HepG2 (cell line): ENCODE measurements around the gene ENPP7. TPM values are rescaled to one million over a fixed set of nuclear protein-coding genes. Genes with fewer than 3 reads are reported as not detected.

ENCODE experiments used
- ATAC-seq: fragments of 200-7000 bp; cut with Tn5 transposase; 3 replicates; pipeline ENCODE4 v1.9.1; 2020; ENCODE audit warnings: mild to moderate bottlenecking, moderate library complexity
- BruUV-seq: library from RNA; stranded (reverse); fragments of 400-500 nt; replicated peaks from 2 replicates; lab custom pipeline; 2021; lab: Mats Ljungman, UMichigan
- CTCF ChIA-PET: fragments of 300-600 bp; formaldehyde crosslinking; extraction: SDS; loops from one replicate; lab custom pipeline; 2021; ENCODE audit warnings: low total read pairs, inconsistent platforms, low intra/inter-chr PET ratio; lab: Yijun Ruan, JAX
- POLR2A ChIA-PET: fragments of 350-600 bp; sonication (Branson Sonifier 250); formaldehyde crosslinking; loops from one replicate; lab custom pipeline; 2020; ENCODE audit warnings: antibody characterized with exemption, inconsistent platforms; lab: Yijun Ruan, JAX
- DNase-seq: peaks from one replicate; pipeline ENCODE4 v3.0.0-alpha.2; 2015; ENCODE audit warnings: low spot score
- FAIRE-seq: peaks from 3 replicates; lab custom pipeline; 2011; peaks lifted over from hg19 to GRCh38; lab: Jason Lieb, UNC
- H2AFZ ChIP-seq: one replicate; pipeline ENCODE4 v1.6.1; 2011; ENCODE audit warnings: low read length, inconsistent platforms
- H3K27ac ChIP-seq: fragments of 300-600 bp; 3 replicates; pipeline ENCODE4 v1.8.0; 2011; ENCODE audit warnings: mixed run types, mild to moderate bottlenecking, mixed read lengths, low read length, inconsistent platforms; ENCODE audit not compliant: insufficient read depth; ENCODE audit errors: extremely low read length
- H3K27me3 ChIP-seq, 2 experiments: fragments of 200-600 bp in 1 of 2; 2 replicates in 1 of 2; 3 replicates in 1 of 2; pipeline versions ENCODE4 v1.6.0 to v1.8.0; 2011; ENCODE audit warnings: low read length in 2 of 2, mild to moderate bottlenecking in 2 of 2, moderate library complexity in 2 of 2, inconsistent platforms in 1 of 2; ENCODE audit not compliant: insufficient read depth in 2 of 2, control insufficient read depth in 1 of 2
- H3K36me3 ChIP-seq, 2 experiments: fragments of 200-600 bp in 1 of 2; replicated peaks in 1 of 2; 2 replicates in 1 of 2; 3 replicates in 1 of 2; pipeline versions ENCODE4 v1.5.1 to v1.8.0; 2011; ENCODE audit warnings: low read length in 2 of 2, inconsistent platforms in 1 of 2; ENCODE audit not compliant: insufficient read depth in 2 of 2, control insufficient read depth in 1 of 2
- H3K4me1 ChIP-seq: 2 replicates; pipeline ENCODE4 v1.5.1; 2012; ENCODE audit warnings: low read length, inconsistent platforms; ENCODE audit not compliant: insufficient read depth
- H3K4me2 ChIP-seq: 2 replicates; pipeline ENCODE4 v1.6.0; 2011; ENCODE audit warnings: low read depth, low read length, inconsistent platforms
- H3K4me3 ChIP-seq, 3 experiments: fragments of 200-600 bp in 1 of 3; sonication (generic), shearing (Covaris generic) in 1 of 3; replicated peaks in 1 of 3; 2 replicates each; pipeline ENCODE4 v1.5.1; 2011 to 2016; ENCODE audit warnings: low read length in 3 of 3, inconsistent platforms in 2 of 3, low read depth in 2 of 3, mild to moderate bottlenecking in 2 of 3, control low read depth in 1 of 3, mixed read lengths in 1 of 3; ENCODE audit not compliant: insufficient read depth in 1 of 3
- H3K79me2 ChIP-seq: one replicate; pipeline ENCODE4 v1.6.1; 2011; ENCODE audit warnings: low read length, inconsistent platforms; ENCODE audit not compliant: insufficient read depth
- H3K9ac ChIP-seq: 2 replicates; pipeline ENCODE4 v1.6.0; 2011; ENCODE audit warnings: mild to moderate bottlenecking, low read depth, low read length, inconsistent platforms; ENCODE audit not compliant: insufficient read depth
- H3K9me3 ChIP-seq: 2 replicates; pipeline ENCODE4 v1.5.1; 2012; ENCODE audit warnings: mild to moderate bottlenecking, low read length
- H4K20me1 ChIP-seq: 2 replicates; pipeline ENCODE4 v1.6.0; 2011; ENCODE audit warnings: inconsistent platforms, mild to moderate bottlenecking, low read length, moderate library complexity; ENCODE audit not compliant: insufficient read depth
- BCL6 ChIP-seq: IDR thresholded peaks from 2 replicates; pipeline ENCODE4 v1.6.1; 2016; ENCODE audit warnings: missing genetic modification reagents, missing compliant biosample characterization
- GABPB1 ChIP-seq: IDR thresholded peaks from 2 replicates; pipeline ENCODE4 v1.6.1; 2016; ENCODE audit warnings: mild to moderate bottlenecking, missing genetic modification reagents, moderate library complexity, missing compliant biosample characterization
- IKZF1 ChIP-seq: fragments of 450-650 bp; IDR thresholded peaks from 2 replicates; pipeline ENCODE4 v1.7.1; 2016
- MAFF ChIP-seq: IDR thresholded peaks from 2 replicates; pipeline ENCODE4 v1.6.1; 2011; ENCODE audit warnings: low read depth, low read length, improper control_type of control experiment
- MAFK ChIP-seq, 2 experiments: IDR thresholded peaks in 1 of 2; conservative IDR thresholded peaks in 1 of 2; 2 replicates each; pipeline ENCODE4 v1.6.1; 2011; ENCODE audit warnings: improper control_type of control experiment in 2 of 2, low read length in 2 of 2
- RFX1 ChIP-seq: fragments of 450-650 bp; IDR thresholded peaks from 2 replicates; pipeline ENCODE4 v1.6.1; 2017
- RFXAP ChIP-seq: sonication (generic); formaldehyde crosslinking; IDR thresholded peaks from 2 replicates; pipeline ENCODE4 v1.4.0; 2020; ENCODE audit warnings: missing genetic modification reagents, borderline replicate concordance
- TBP ChIP-seq: sonication (generic); formaldehyde crosslinking; IDR thresholded peaks from 2 replicates; pipeline ENCODE4 v1.5.0; 2020; ENCODE audit warnings: missing genetic modification reagents
- ZFP36L1 ChIP-seq: sonication (generic); formaldehyde crosslinking; IDR thresholded peaks from 2 replicates; pipeline ENCODE4 v1.8.0; 2022; ENCODE audit warnings: mild to moderate bottlenecking, missing genetic modification reagents, moderate library complexity
- ZNF317 ChIP-seq: sonication (generic); formaldehyde crosslinking; IDR thresholded peaks from 2 replicates; pipeline ENCODE4 v1.5.0; 2020; ENCODE audit warnings: mild to moderate bottlenecking, missing genetic modification reagents
- WGBS: methylation state at CpG from one replicate; pipeline ENCODE4 v1.1.6; 2017; ENCODE audit warnings: low lambda C conversion rate; 5-methylcytosine and 5-hydroxymethylcytosine counted together
- in situ Hi-C: cut with HindIII; loops from 2 replicates; pipeline ENCODE4 v1.10.0; 2017; ENCODE audit warnings: low pct_unique_long_range_greater_than_20kb; ENCODE audit not compliant: extremely low pct_ligation_motif_present
- intact Hi-C: fragments of 100-400 bp; cut with micrococcal nuclease; formaldehyde crosslinking; loops from one replicate; pipeline ENCODE4 v1.10.0; 2022; ENCODE audit not compliant: unreplicated experiment
- polyA plus RNA-seq, 8 experiments: library from polyadenylated mRNA; depleted of rRNA in 3 of 8; stranded (reverse) in 7 of 8; unstranded in 1 of 8; fragments of >200 nt; fragmentation: Illumina TruSeq in 4 of 8; extraction: Trizol in 4 of 8; gene quantifications; 2 replicates each; pipeline versions ENCODE4 v1.2.1 to v1.2.3, GENCODE V29; 2011 to 2016; ENCODE audit warnings: low read depth in 4 of 8, missing spikeins in 1 of 8, mixed read lengths in 1 of 8; ENCODE audit not compliant: insufficient read depth in 1 of 8
- total RNA-seq, 5 experiments: library from RNA; depleted of rRNA; stranded (reverse); fragments of >200 nt; fragmentation: Illumina TruSeq; extraction: Trizol; gene quantifications; 2 replicates each; pipeline ENCODE4 v1.2.3, GENCODE V29; 2016; ENCODE audit warnings: low read depth in 1 of 5
- TF ChIP-seq, protein P1 (sequence below): sonication (generic); formaldehyde crosslinking; IDR thresholded peaks from 2 replicates; pipeline ENCODE4 v1.4.0; 2020; ENCODE audit warnings: missing genetic modification reagents, borderline replicate concordance
- TF ChIP-seq, protein P2 (sequence below): sonication (generic); formaldehyde crosslinking; IDR thresholded peaks from 2 replicates; pipeline ENCODE4 v1.8.1; 2023; ENCODE audit warnings: mild to moderate bottlenecking, inconsistent platforms, moderate library complexity, missing genetic modification reagents, borderline replicate concordance

ENPP7 gene
- total and polyA plus RNA-seq, 2 of the 13 experiments (the other 11 are each of a cell fraction or from before 2014, with no cell fraction given), result 1.1 to 2.2 TPM

- TF ChIP-seq, protein P1, sequence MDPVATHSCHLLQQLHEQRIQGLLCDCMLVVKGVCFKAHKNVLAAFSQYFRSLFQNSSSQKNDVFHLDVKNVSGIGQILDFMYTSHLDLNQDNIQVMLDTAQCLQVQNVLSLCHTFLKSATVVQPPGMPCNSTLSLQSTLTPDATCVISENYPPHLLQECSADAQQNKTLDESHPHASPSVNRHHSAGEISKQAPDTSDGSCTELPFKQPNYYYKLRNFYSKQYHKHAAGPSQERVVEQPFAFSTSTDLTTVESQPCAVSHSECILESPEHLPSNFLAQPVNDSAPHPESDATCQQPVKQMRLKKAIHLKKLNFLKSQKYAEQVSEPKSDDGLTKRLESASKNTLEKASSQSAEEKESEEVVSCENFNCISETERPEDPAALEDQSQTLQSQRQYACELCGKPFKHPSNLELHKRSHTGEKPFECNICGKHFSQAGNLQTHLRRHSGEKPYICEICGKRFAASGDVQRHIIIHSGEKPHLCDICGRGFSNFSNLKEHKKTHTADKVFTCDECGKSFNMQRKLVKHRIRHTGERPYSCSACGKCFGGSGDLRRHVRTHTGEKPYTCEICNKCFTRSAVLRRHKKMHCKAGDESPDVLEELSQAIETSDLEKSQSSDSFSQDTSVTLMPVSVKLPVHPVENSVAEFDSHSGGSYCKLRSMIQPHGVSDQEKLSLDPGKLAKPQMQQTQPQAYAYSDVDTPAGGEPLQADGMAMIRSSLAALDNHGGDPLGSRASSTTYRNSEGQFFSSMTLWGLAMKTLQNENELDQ, result no peak
- TF ChIP-seq BCL6 (CRISPR knock-in tag) (no peak), RFXAP (no peak), RFX1 (no peak), GABPB1 (CRISPR knock-in tag) (no peak), ZNF317 (no peak), ZFP36L1 (CRISPR knock-in tag) (no peak), IKZF1 (no peak)
- TF ChIP-seq, protein P2, sequence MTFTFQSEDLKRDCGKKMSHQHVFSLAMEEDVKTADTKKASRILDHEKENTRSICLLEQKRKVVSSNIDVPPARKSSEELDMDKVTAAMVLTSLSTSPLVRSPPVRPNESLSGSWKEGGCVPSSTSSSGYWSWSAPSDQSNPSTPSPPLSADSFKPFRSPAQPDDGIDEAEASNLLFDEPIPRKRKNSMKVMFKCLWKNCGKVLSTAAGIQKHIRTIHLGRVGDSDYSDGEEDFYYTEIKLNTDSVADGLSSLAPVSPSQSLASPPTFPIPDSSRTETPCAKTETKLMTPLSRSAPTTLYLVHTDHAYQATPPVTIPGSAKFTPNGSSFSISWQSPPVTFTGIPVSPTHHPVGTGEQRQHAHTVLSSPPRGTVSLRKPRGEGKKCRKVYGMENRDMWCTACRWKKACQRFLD (CRISPR knock-in tag), result no peak
- TF ChIP-seq, all 625 proteins: peak for 0
These were observed 24.8 kb downstream of the ENPP7 start (continued) for GRCh38 chr17:79755591-79755990.

DNA sequence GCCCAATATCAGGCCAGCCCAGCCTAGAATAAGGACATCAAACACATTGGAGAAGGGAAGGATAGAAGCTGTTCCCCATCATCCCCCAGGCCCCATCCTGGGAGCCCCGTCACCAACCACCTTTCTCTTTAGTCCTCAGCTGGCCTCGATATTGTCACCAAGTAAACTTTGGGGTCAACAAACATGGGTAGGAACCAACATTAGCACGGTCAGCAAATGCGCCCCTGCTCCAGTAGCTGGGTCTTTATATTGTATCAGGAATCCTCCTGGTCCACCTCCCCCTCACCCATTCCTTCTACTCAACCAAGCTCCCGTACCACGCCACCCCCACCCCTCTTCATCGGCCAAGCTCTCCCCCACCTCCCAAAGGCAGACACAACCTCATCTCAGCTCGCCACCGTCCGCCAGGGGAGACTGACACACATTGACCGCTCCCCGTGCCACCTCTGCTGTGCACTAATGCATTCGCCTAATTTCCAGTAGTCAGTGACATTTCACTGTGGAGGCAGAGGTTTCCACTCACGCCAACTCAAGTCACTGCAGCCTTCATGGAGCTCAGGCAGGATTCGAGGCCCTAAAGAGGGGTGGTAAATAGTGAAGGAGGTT, 26.5 kb downstream of the ENPP7 start:
- ATAC-seq (no peak), FAIRE-seq (no peak), DNase-seq (no peak)
- Histone ChIP-seq H3K79me2 (no peaks in the 10 kb centered on the region), H3K27ac (no peak overlapping the region), H2AFZ (no peak overlapping the region), H3K4me2 (no peak overlapping the region), H3K4me3 (no peak overlapping the region), H3K9me3 (no peaks in the 10 kb centered on the region), H3K36me3 (no peaks in the 10 kb centered on the region), H3K27me3 (peaks cover 0 to 3% of the 10 kb centered on the region in 2 experiments; a peak in 3 of 5 replicates), H4K20me1 (no peaks in the 10 kb centered on the region), H3K4me1 (peaks cover 41% of the 10 kb centered on the region), H3K9ac (no peak overlapping the region)
- intact Hi-C loops, result no loop called here
- BruUV-seq, result no TSS peak
- ChIA-PET POLR2A (interaction anchor here (1.0 kb wide), 1 partner anchor 11 kb away, joined by 3 read pairs; no protein-coding TSS in a partner anchor), CTCF (no interaction called here)
- in situ Hi-C loops, result no loop called here
- WGBS, result 84% methylated on average over 15 of the region's 15 CpGs
- TF ChIP-seq MAFF (0 out of 2 replicates have a peak, but pooled peaks have one; percentile 13), MAFK (conservative IDR thresholded peaks at IDR 0.05 in 1 of 2, IDR thresholded peaks at IDR 0.05 in 1 of 2; ENCODE audit: low read length in 2 of 2) (peak; percentile 58 to 72; a peak in 3 of 4 replicates), TBP (no peak)
